Esophagus mucosa (tissue), 1 donor: ENCODE results near the gene NOP10. TPM values are rescaled to one million over a fixed set of nuclear protein-coding genes. Genes with fewer than 3 reads are reported as not detected.

Experiments used
- ATAC-seq: fragments of 200-7000 bp; cut with Tn5 transposase; one replicate; pipeline ENCODE4 v1.9.1; 2020
- total RNA-seq: library from RNA; stranded (reverse); gene quantifications from one replicate; pipeline ENCODE4 v1.2.4, GENCODE V29; 2023
- donor health status: DM: yes; HTN: yes; CAD: no.

The NOP10 gene
- total RNA-seq, 1 donor from 2014 or later, result 157 TPM

- no peak for ATAC-seq
Measured at GRCh38 chr15:34330279-34330678, 12.7 kb downstream of the NOP10 start.

GRCh38 chr15:34329006-34329405 lies 13.9 kb downstream of the NOP10 start:
- no peak for ATAC-seq

GRCh38 chr15:34327906-34328305 lies 15.0 kb downstream of the NOP10 start:
- no peak for ATAC-seq

- no peak for ATAC-seq
Measured at GRCh38 chr15:34325368-34325767, 17.6 kb downstream of the NOP10 start.

- ATAC-seq, result no peak
Measured at GRCh38 chr15:34324933-34325332, 18.0 kb downstream of the NOP10 start.

- ATAC-seq, result no peak
Measured at GRCh38 chr15:34323217-34323616, 19.7 kb downstream of the NOP10 start.

- peak; percentile 98 for ATAC-seq
Measured at GRCh38 chr15:34318277-34319079, 24.5 kb downstream of the NOP10 start.

GRCh38 chr15:34314491-34315490 lies 28.1 kb downstream of the NOP10 start:
- no peak for ATAC-seq

GRCh38 chr15:34311563-34311962 lies 31.4 kb downstream of the NOP10 start:
- ATAC-seq, result no peak

- no peak for ATAC-seq
Measured at GRCh38 chr15:34304613-34305012, 38.3 kb downstream of the NOP10 start.

- ATAC-seq, result peak; percentile 86
Measured at GRCh38 chr15:34301058-34301457, 41.9 kb downstream of the NOP10 start.

- no peak for ATAC-seq
Measured at GRCh38 chr15:34297059-34297458, 45.9 kb downstream of the NOP10 start.

GRCh38 chr15:34292621-34293020 lies 50.3 kb downstream of the NOP10 start:
- ATAC-seq, result no peak

Other genes starting within 250 kb of the NOP10 start
- gene EMC7, start 241.3 kb downstream of the NOP10 start, total RNA-seq, result 41.5 TPM
- 0.76 TPM for gene PGBD4, start 241.1 kb downstream of the NOP10 start, total RNA-seq
- gene KATNBL1, start 133.0 kb downstream of the NOP10 start, total RNA-seq, result 50.3 TPM
- 79.6 TPM for gene EMC4, start 118.1 kb downstream of the NOP10 start, total RNA-seq
- 48.9 TPM for gene SLC12A6, start 5.4 kb downstream of the NOP10 start, total RNA-seq
- gene NUTM1, start 179 bp upstream of the NOP10 start, total RNA-seq, result not detected
- 37.6 TPM for gene LPCAT4, start 24.1 kb upstream of the NOP10 start, total RNA-seq
- gene GOLGA8A, start 94.7 kb upstream of the NOP10 start, total RNA-seq, result 10.6 TPM
- gene GOLGA8B, start 240.5 kb upstream of the NOP10 start, total RNA-seq, result 27.2 TPM